Spleen (tissue), 11 donors: ENCODE data around the gene RGL4. TPM values are rescaled to one million over a fixed set of nuclear protein-coding genes. Genes with fewer than 3 reads are reported as not detected.

ENCODE experiments used
- DNase-seq: peaks from one replicate; pipeline ENCODE4 v3.0.0-alpha.2; 2020
- H3K27ac ChIP-seq, 8 donors: fragments of 200-600 bp; sonication (generic) in 7 of 8; 1 replicate in 4 of 8; 2 replicates in 4 of 8; pipeline versions ENCODE4 v1.5.0 to v1.8.0; 2016 to 2021; ENCODE audit warnings: inconsistent platforms in 4 of 8, mild to moderate bottlenecking in 4 of 8, moderate library complexity in 1 of 8
- H3K27me3 ChIP-seq, 7 donors: fragments of 200-600 bp; sonication (generic) in 6 of 7; replicated peaks in 1 of 7; 1 replicate in 4 of 7; 2 replicates in 3 of 7; pipeline versions ENCODE4 v1.5.0 to v1.8.0; 2016 to 2021; ENCODE audit warnings: inconsistent platforms in 3 of 7, mild to moderate bottlenecking in 1 of 7
- H3K36me3 ChIP-seq, 6 donors: fragments of 200-600 bp; sonication (generic) in 5 of 6; 1 replicate in 4 of 6; 2 replicates in 2 of 6; pipeline versions ENCODE4 v1.5.0 to v1.8.0; 2016 to 2021; ENCODE audit warnings: inconsistent platforms in 2 of 6
- H3K4me1 ChIP-seq, 6 donors: fragments of 200-600 bp; sonication (generic) in 5 of 6; 1 replicate in 3 of 6; 2 replicates in 3 of 6; pipeline versions ENCODE4 v1.5.0 to v1.8.0; 2016 to 2021; ENCODE audit warnings: inconsistent platforms in 3 of 6
- H3K4me3 ChIP-seq, 8 donors: fragments of 200-600 bp; sonication (generic) in 7 of 8; 1 replicate in 4 of 8; 2 replicates in 4 of 8; pipeline versions ENCODE4 v1.5.0 to v1.8.0; 2016 to 2021; ENCODE audit warnings: inconsistent platforms in 4 of 8, mild to moderate bottlenecking in 4 of 8, moderate library complexity in 2 of 8
- H3K9me3 ChIP-seq, 8 donors: fragments of 200-600 bp; sonication (generic) in 7 of 8; 1 replicate in 4 of 8; 2 replicates in 4 of 8; pipeline versions ENCODE4 v1.5.0 to v1.8.0; 2016 to 2021; ENCODE audit warnings: inconsistent platforms in 4 of 8
- CTCF ChIP-seq, 11 experiments: fragments of 200-600 bp in 7 of 11; fragments of 450-650 bp in 4 of 11; sonication (generic) in 4 of 11; IDR thresholded peaks in 8 of 11; conservative IDR thresholded peaks in 3 of 11; 1 replicate in 7 of 11; 2 replicates in 4 of 11; pipeline versions ENCODE4 v1.4.0 to v1.8.0; 2016 to 2021; ENCODE audit warnings: antibody characterized with exemption in 11 of 11, inconsistent platforms in 4 of 11, mild to moderate bottlenecking in 1 of 11
- POLR2A ChIP-seq, 3 donors: fragments of 450-650 bp; IDR thresholded peaks; one replicate each; pipeline ENCODE4 v1.5.1; 2017; ENCODE audit warnings: antibody characterized with exemption in 3 of 3, mild to moderate bottlenecking in 1 of 3
- POLR2AphosphoS5 ChIP-seq, 3 donors: sonication (generic); formaldehyde crosslinking; IDR thresholded peaks; one replicate each; pipeline ENCODE4 v1.5.1; 2017; ENCODE audit warnings: antibody characterized with exemption in 3 of 3
- WGBS, 5 donors: extraction: QIAGEN DNeasy Blood & Tissue Kit in 3 of 5; methylation state at CpG; one replicate each; pipeline versions ENCODE4 v1.1.5 to v1.1.7; 2013 to 2018; 5-methylcytosine and 5-hydroxymethylcytosine counted together
- intact Hi-C: fragments of 100-400 bp; cut with DNase I; formaldehyde crosslinking; loops from one replicate; pipeline ENCODE4 v1.15.0; 2023; ENCODE audit warnings: low total_unique reads
- polyA plus RNA-seq, 3 donors: library from polyadenylated mRNA; stranded (reverse); fragments of 200-250 nt; gene quantifications; one replicate each; pipeline ENCODE4 v1.2.1, GENCODE V29; 2013
- total RNA-seq, 7 donors: library from RNA; depleted of rRNA in 3 of 7; stranded (reverse); fragments of >200 nt in 3 of 7; fragmentation: NEBNext Ultra II Directional in 4 of 7; extraction: Animal tissue kit (Norgen Biotek cat#: 25700) in 4 of 7; gene quantifications; one replicate each; pipeline versions ENCODE4 v1.1.0 to v1.2.1, GENCODE V29; 2016 to 2021
- donor health status: healthy with polysubstance abuse.
- donor health status: DM: no; HTN: no; CAD: no; lungs with moderate emphysema.
- donor health status: DM: no; HTN: no; CAD: no.
- donor health status: Bipolar disorder and iron deficiency.
- donor health status: healthy.
- donor health status: DM: no; HTN: no; CAD: no.
- donor health status: DM: yes; HTN: yes; CAD: no.

The RGL4 gene
- total and polyA plus RNA-seq, 10 donors = 9.6 to 46.6 (median 17.6) TPM

GRCh38 chr22:23689414-23689813 lies 1.4 kb upstream of the RGL4 start:
- H3K27me3 ChIP-seq = no peaks in the 10 kb centered on the region
- no peak for DNase-seq
- TF ChIP-seq POLR2AphosphoS5 (IDR thresholded peaks at IDR 0.05) (no peak), POLR2A (IDR thresholded peaks at IDR 0.05) (no peak), CTCF (IDR thresholded peaks at IDR 0.05 in 8 of 11, conservative IDR thresholded peaks at IDR 0.05 in 3 of 11) (no peak)

DNA sequence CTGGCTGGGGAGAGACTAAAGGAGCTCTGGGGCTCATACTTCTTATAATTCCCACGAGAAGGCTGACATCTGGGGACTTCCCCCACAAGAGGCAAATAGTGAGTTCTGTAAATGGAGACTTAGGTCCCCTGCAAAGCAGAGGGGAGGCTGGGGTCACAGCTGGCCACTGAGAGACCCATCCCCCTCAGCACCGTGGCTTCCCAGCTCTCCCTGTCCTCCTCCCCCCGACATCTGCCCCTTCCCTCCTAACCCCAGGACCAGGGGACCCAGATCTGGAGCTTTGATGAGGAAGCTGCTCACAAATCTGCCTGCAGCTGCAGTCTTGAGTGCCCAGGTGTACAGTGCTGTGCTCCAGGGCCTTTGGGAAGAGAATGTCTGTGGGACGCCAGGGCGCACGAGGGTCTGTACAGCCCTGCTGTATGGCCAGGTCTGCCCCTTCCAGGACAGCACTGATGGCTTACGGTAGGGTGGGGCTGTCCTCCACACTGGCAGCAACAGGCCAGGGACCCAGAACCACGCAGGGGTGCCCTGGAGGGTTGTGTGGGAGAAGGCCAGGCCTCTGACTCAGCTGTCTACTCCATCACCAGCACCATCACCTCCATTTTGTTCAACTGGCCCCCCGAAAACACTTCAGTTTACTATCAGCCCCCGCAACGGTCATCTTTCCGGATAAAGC lies 1.1 kb downstream of the RGL4 start:
- TF ChIP-seq POLR2AphosphoS5 (IDR thresholded peaks at IDR 0.05) (no peak), POLR2A (IDR thresholded peaks at IDR 0.05) (no peak), CTCF (IDR thresholded peaks at IDR 0.05 in 8 of 11, conservative IDR thresholded peaks at IDR 0.05 in 3 of 11) (no peak)
- DNase-seq = no peak
- Histone ChIP-seq H3K4me3 (no peak overlapping the region), H3K27me3 (no peaks in the 10 kb centered on the region), H3K9me3 (no peaks in the 10 kb centered on the region), H3K36me3 (peaks cover 0 to 88% (median 31%) of the 10 kb centered on the region in 6 donors), H3K4me1 (peaks cover 2 to 23% (median 21%) of the 10 kb centered on the region in 6 donors), H3K27ac (no peak overlapping the region)
- intact Hi-C loops = no loop called here
- WGBS, 5 donors = 82 to 93% (median 89%) methylated on average over 12 of the region's 12 CpGs

More at GRCh38 chr22:23689414-23689813, 1.4 kb upstream of the RGL4 start:
- intact Hi-C loops = no loop called here
- peaks cover 0 to 79% (median 24%) of the 10 kb centered on the region in 6 donors for H3K36me3 ChIP-seq
- H3K27ac ChIP-seq = no peak overlapping the region
- H3K9me3 ChIP-seq = no peaks in the 10 kb centered on the region
- WGBS, 5 donors = 84 to 93% (median 90%) methylated on average over 7 of the region's 7 CpGs
- no peak overlapping the region for H3K4me3 ChIP-seq
- no peaks in the 10 kb centered on the region for H3K4me1 ChIP-seq

- TF ChIP-seq POLR2A (IDR thresholded peaks at IDR 0.05) = no peak
- TF ChIP-seq POLR2AphosphoS5 (IDR thresholded peaks at IDR 0.05) = peak in 1 of 3 donors; percentile 7
- Histone ChIP-seq H3K4me3 (no peak overlapping the region), H3K27ac (no peak overlapping the region), H3K36me3 (peaks cover 0 to 86% (median 31%) of the 10 kb centered on the region in 6 donors), H3K9me3 (no peaks in the 10 kb centered on the region), H3K4me1 (peaks cover 2 to 32% (median 25%) of the 10 kb centered on the region in 6 donors), H3K27me3 (no peaks in the 10 kb centered on the region)
- DNase-seq = no peak
- intact Hi-C loops = no loop called here
- WGBS, 5 donors = 86 to 96% (median 96%) methylated on average over 12 of the region's 12 CpGs
Observed at GRCh38 chr22:23692598-23693291, 1.9 kb downstream of the RGL4 start.

- H3K36me3 ChIP-seq = peaks cover 0 to 86% (median 36%) of the 10 kb centered on the region in 6 donors
- peaks cover 2 to 46% (median 27%) of the 10 kb centered on the region in 6 donors for H3K4me1 ChIP-seq
- no peak overlapping the region for H3K4me3 ChIP-seq
- H3K9me3 ChIP-seq = no peaks in the 10 kb centered on the region
- H3K27me3 ChIP-seq = no peaks in the 10 kb centered on the region
- WGBS, 5 donors = 91 to 94% (median 93%) methylated on average over 10 to 11 of the region's 11 CpGs
- no peak for DNase-seq
- H3K27ac ChIP-seq = peak overlapping the region in 6 of 8 donors; percentile 84 to 96 (median 94)
- TF ChIP-seq POLR2AphosphoS5 (IDR thresholded peaks at IDR 0.05) (no peak), POLR2A (IDR thresholded peaks at IDR 0.05) (no peak), CTCF (IDR thresholded peaks at IDR 0.05 in 8 of 11, conservative IDR thresholded peaks at IDR 0.05 in 3 of 11) (no peak)
- intact Hi-C loops = no loop called here
Observed at GRCh38 chr22:23693979-23694680, 3.3 kb downstream of the RGL4 start.
